ENCODE data around the gene PECR.

- TF ChIP-seq POLR2A (IDR thresholded peaks at IDR 0.05; ENCODE audit: low read depth, low read length) = no peak
- no peak for TF ChIP-seq POLR2AphosphoS5 (IDR thresholded peaks at IDR 0.05; ENCODE audit: low read depth, low read length)
- no peak for TF ChIP-seq SPI1 (IDR thresholded peaks at IDR 0.05; ENCODE audit: low read depth, low read length)
These were observed 48.9 kb upstream of the PECR start for GRCh38 chr2:216130346-216130971.
